ENCODE measurements around the gene IL1A.

GRCh38 chr2:112730791-112731190 is 53.5 kb downstream of the IL1A start:
- TF ChIP-seq CTCF (IDR thresholded peaks at IDR 0.05; ENCODE audit: insufficient read depth, low read depth, low read length), result no peak
- no peak for TF ChIP-seq EZH2 (IDR thresholded peaks at IDR 0.05; ENCODE audit: insufficient read depth, low read length)

Data from astrocyte (in vitro differentiated cells and primary cell).